HepG2 (cell line): Measurements from ENCODE around the gene PPP4R2. TPM values are rescaled to one million over a fixed set of nuclear protein-coding genes. Genes with fewer than 3 reads are reported as not detected.

Experiments used
- GATA4 ChIP-seq: sonication (generic); IDR thresholded peaks from 2 replicates; pipeline ENCODE4 v1.6.1; 2016; ENCODE audit warnings: antibody characterized with exemption, low read depth, borderline replicate concordance
- HIVEP1 ChIP-seq: sonication (generic); formaldehyde crosslinking; IDR thresholded peaks from 2 replicates; pipeline ENCODE4 v1.4.0; 2020; ENCODE audit warnings: mild to moderate bottlenecking, missing genetic modification reagents
- SETDB1 ChIP-seq: sonication (generic); formaldehyde crosslinking; IDR thresholded peaks from 2 replicates; pipeline ENCODE4 v1.5.1; 2020; ENCODE audit warnings: missing genetic modification reagents, mild to moderate bottlenecking, borderline replicate concordance
- SRF ChIP-seq: IDR thresholded peaks from 2 replicates; pipeline ENCODE4 v1.6.1; 2011; ENCODE audit warnings: mild to moderate bottlenecking, low read depth, low read length, moderate library complexity
- ZFAT ChIP-seq: sonication (generic); formaldehyde crosslinking; conservative IDR thresholded peaks from 2 replicates; pipeline ENCODE4 v1.8.1; 2023; ENCODE audit warnings: missing genetic modification reagents, inconsistent platforms
- polyA plus RNA-seq, 8 experiments: library from polyadenylated mRNA; depleted of rRNA in 3 of 8; stranded (reverse) in 7 of 8; unstranded in 1 of 8; fragments of >200 nt; fragmentation: Illumina TruSeq in 4 of 8; extraction: Trizol in 4 of 8; gene quantifications; 2 replicates each; pipeline versions ENCODE4 v1.2.1 to v1.2.3, GENCODE V29; 2011 to 2016; ENCODE audit warnings: low read depth in 4 of 8, missing spikeins in 1 of 8, mixed read lengths in 1 of 8; ENCODE audit not compliant: insufficient read depth in 1 of 8
- total RNA-seq, 5 experiments: library from RNA; depleted of rRNA; stranded (reverse); fragments of >200 nt; fragmentation: Illumina TruSeq; extraction: Trizol; gene quantifications; 2 replicates each; pipeline ENCODE4 v1.2.3, GENCODE V29; 2016; ENCODE audit warnings: low read depth in 1 of 5
- TF ChIP-seq, protein P1 (sequence below): sonication (generic); formaldehyde crosslinking; IDR thresholded peaks from 2 replicates; pipeline ENCODE4 v1.4.0; 2020; ENCODE audit warnings: missing genetic modification reagents
- TF ChIP-seq, protein P2 (sequence below): IDR thresholded peaks from 2 replicates; pipeline ENCODE4 v1.4.0; 2020; ENCODE audit warnings: mild to moderate bottlenecking, missing genetic modification reagents
- TF ChIP-seq, protein P3 (sequence below): sonication (generic); formaldehyde crosslinking; IDR thresholded peaks from 2 replicates; pipeline ENCODE4 v1.8.0; 2022; ENCODE audit warnings: missing genetic modification reagents, mild to moderate bottlenecking, borderline replicate concordance
- TF ChIP-seq, protein P4 (sequence below): sonication (generic); formaldehyde crosslinking; IDR thresholded peaks from 2 replicates; pipeline ENCODE4 v1.4.0; 2020; ENCODE audit warnings: low read depth, missing genetic modification reagents
- TF ChIP-seq, protein P5 (sequence below): sonication (generic); formaldehyde crosslinking; IDR thresholded peaks from 2 replicates; pipeline ENCODE4 v1.5.1; 2020; ENCODE audit warnings: missing genetic modification reagents, mild to moderate bottlenecking, borderline replicate concordance
- TF ChIP-seq, protein P6 (sequence below): sonication (generic); formaldehyde crosslinking; conservative IDR thresholded peaks from 2 replicates; pipeline ENCODE4 v1.4.0; 2020; ENCODE audit warnings: missing genetic modification reagents

The PPP4R2 gene
- total and polyA plus RNA-seq, 2 of the 13 experiments (the other 11 are each of a cell fraction or from before 2014, with no cell fraction given) = 22.3 to 161 TPM

- TF ChIP-seq HIVEP1 (CRISPR knock-in tag) = peak; percentile 62; the same call in 1 of the 2 replicates
- TF ChIP-seq SETDB1 = no peak
- TF ChIP-seq SRF = 0 out of 2 replicates have a peak, but pooled peaks have one; percentile 22
- TF ChIP-seq, protein P1, sequence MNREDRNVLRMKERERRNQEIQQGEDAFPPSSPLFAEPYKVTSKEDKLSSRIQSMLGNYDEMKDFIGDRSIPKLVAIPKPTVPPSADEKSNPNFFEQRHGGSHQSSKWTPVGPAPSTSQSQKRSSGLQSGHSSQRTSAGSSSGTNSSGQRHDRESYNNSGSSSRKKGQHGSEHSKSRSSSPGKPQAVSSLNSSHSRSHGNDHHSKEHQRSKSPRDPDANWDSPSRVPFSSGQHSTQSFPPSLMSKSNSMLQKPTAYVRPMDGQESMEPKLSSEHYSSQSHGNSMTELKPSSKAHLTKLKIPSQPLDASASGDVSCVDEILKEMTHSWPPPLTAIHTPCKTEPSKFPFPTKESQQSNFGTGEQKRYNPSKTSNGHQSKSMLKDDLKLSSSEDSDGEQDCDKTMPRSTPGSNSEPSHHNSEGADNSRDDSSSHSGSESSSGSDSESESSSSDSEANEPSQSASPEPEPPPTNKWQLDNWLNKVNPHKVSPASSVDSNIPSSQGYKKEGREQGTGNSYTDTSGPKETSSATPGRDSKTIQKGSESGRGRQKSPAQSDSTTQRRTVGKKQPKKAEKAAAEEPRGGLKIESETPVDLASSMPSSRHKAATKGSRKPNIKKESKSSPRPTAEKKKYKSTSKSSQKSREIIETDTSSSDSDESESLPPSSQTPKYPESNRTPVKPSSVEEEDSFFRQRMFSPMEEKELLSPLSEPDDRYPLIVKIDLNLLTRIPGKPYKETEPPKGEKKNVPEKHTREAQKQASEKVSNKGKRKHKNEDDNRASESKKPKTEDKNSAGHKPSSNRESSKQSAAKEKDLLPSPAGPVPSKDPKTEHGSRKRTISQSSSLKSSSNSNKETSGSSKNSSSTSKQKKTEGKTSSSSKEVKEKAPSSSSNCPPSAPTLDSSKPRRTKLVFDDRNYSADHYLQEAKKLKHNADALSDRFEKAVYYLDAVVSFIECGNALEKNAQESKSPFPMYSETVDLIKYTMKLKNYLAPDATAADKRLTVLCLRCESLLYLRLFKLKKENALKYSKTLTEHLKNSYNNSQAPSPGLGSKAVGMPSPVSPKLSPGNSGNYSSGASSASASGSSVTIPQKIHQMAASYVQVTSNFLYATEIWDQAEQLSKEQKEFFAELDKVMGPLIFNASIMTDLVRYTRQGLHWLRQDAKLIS (CRISPR knock-in tag) = no peak
- TF ChIP-seq, protein P2, sequence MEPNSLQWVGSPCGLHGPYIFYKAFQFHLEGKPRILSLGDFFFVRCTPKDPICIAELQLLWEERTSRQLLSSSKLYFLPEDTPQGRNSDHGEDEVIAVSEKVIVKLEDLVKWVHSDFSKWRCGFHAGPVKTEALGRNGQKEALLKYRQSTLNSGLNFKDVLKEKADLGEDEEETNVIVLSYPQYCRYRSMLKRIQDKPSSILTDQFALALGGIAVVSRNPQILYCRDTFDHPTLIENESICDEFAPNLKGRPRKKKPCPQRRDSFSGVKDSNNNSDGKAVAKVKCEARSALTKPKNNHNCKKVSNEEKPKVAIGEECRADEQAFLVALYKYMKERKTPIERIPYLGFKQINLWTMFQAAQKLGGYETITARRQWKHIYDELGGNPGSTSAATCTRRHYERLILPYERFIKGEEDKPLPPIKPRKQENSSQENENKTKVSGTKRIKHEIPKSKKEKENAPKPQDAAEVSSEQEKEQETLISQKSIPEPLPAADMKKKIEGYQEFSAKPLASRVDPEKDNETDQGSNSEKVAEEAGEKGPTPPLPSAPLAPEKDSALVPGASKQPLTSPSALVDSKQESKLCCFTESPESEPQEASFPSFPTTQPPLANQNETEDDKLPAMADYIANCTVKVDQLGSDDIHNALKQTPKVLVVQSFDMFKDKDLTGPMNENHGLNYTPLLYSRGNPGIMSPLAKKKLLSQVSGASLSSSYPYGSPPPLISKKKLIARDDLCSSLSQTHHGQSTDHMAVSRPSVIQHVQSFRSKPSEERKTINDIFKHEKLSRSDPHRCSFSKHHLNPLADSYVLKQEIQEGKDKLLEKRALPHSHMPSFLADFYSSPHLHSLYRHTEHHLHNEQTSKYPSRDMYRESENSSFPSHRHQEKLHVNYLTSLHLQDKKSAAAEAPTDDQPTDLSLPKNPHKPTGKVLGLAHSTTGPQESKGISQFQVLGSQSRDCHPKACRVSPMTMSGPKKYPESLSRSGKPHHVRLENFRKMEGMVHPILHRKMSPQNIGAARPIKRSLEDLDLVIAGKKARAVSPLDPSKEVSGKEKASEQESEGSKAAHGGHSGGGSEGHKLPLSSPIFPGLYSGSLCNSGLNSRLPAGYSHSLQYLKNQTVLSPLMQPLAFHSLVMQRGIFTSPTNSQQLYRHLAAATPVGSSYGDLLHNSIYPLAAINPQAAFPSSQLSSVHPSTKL (CRISPR knock-in tag) = peak; percentile 68
- TF ChIP-seq, protein P3, sequence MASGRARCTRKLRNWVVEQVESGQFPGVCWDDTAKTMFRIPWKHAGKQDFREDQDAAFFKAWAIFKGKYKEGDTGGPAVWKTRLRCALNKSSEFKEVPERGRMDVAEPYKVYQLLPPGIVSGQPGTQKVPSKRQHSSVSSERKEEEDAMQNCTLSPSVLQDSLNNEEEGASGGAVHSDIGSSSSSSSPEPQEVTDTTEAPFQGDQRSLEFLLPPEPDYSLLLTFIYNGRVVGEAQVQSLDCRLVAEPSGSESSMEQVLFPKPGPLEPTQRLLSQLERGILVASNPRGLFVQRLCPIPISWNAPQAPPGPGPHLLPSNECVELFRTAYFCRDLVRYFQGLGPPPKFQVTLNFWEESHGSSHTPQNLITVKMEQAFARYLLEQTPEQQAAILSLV (CRISPR knock-in tag) = no peak
- TF ChIP-seq, protein P4, sequence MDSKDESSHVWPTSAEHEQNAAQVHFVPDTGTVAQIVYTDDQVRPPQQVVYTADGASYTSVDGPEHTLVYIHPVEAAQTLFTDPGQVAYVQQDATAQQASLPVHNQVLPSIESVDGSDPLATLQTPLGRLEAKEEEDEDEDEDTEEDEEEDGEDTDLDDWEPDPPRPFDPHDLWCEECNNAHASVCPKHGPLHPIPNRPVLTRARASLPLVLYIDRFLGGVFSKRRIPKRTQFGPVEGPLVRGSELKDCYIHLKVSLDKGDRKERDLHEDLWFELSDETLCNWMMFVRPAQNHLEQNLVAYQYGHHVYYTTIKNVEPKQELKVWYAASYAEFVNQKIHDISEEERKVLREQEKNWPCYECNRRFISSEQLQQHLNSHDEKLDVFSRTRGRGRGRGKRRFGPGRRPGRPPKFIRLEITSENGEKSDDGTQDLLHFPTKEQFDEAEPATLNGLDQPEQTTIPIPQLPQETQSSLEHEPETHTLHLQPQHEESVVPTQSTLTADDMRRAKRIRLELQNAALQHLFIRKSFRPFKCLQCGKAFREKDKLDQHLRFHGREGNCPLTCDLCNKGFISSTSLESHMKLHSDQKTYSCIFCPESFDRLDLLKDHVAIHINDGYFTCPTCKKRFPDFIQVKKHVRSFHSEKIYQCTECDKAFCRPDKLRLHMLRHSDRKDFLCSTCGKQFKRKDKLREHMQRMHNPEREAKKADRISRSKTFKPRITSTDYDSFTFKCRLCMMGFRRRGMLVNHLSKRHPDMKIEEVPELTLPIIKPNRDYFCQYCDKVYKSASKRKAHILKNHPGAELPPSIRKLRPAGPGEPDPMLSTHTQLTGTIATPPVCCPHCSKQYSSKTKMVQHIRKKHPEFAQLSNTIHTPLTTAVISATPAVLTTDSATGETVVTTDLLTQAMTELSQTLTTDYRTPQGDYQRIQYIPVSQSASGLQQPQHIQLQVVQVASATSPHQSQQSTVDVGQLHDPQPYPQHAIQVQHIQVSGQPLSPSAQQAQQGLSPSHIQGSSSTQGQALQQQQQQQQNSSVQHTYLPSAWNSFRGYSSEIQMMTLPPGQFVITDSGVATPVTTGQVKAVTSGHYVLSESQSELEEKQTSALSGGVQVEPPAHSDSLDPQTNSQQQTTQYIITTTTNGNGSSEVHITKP (CRISPR knock-in tag) = 0 out of 2 replicates have a peak, but pooled peaks have one; percentile 34
- no peak for TF ChIP-seq ZFAT (CRISPR knock-in tag)
- peak; percentile 46; the same call in 1 of the 2 replicates for TF ChIP-seq GATA4
- TF ChIP-seq, protein P5, sequence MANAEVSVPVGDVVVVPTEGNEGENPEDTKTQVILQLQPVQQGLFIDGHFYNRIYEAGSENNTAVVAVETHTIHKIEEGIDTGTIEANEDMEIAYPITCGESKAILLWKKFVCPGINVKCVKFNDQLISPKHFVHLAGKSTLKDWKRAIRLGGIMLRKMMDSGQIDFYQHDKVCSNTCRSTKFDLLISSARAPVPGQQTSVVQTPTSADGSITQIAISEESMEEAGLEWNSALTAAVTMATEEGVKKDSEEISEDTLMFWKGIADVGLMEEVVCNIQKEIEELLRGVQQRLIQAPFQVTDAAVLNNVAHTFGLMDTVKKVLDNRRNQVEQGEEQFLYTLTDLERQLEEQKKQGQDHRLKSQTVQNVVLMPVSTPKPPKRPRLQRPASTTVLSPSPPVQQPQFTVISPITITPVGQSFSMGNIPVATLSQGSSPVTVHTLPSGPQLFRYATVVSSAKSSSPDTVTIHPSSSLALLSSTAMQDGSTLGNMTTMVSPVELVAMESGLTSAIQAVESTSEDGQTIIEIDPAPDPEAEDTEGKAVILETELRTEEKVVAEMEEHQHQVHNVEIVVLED (CRISPR knock-in tag) = no peak
- TF ChIP-seq, protein P6, sequence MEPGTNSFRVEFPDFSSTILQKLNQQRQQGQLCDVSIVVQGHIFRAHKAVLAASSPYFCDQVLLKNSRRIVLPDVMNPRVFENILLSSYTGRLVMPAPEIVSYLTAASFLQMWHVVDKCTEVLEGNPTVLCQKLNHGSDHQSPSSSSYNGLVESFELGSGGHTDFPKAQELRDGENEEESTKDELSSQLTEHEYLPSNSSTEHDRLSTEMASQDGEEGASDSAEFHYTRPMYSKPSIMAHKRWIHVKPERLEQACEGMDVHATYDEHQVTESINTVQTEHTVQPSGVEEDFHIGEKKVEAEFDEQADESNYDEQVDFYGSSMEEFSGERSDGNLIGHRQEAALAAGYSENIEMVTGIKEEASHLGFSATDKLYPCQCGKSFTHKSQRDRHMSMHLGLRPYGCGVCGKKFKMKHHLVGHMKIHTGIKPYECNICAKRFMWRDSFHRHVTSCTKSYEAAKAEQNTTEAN (CRISPR knock-in tag) = no peak
Measured at GRCh38 chr3:72973031-72973723, 23.4 kb upstream of the PPP4R2 start (continued).
